NCI-H69 (cell line): ENCODE measurements around the gene MAP3K9.
"Not testable (repeated sequence)": the region's sequence is repeated elsewhere in the genome, so short reads cannot be mapped to it uniquely, and the experiment has no call there.

Experiments used
- DNase-seq: peaks from one replicate; lab custom pipeline; 2025; lab: John Stamatoyannopoulos, UW

The MAP3K9 gene

GRCh38 chr14:70724110-70724509 lies 85.2 kb downstream of the MAP3K9 start:
- no peak for DNase-seq

- no peak for DNase-seq
Observed at GRCh38 chr14:70723276-70723675, 86.0 kb downstream of the MAP3K9 start.

GRCh38 chr14:70722418-70722817 lies 86.9 kb downstream of the MAP3K9 start:
- DNase-seq = no peak

- no peak for DNase-seq
Observed at GRCh38 chr14:70721542-70721941, 87.8 kb downstream of the MAP3K9 start.

GRCh38 chr14:70718383-70719118 lies 90.8 kb downstream of the MAP3K9 start:
- no peak for DNase-seq

GRCh38 chr14:70716958-70717357 lies 92.4 kb downstream of the MAP3K9 start:
- peak; percentile 14 for DNase-seq

- no peak for DNase-seq
Observed at GRCh38 chr14:70716483-70716882, 92.8 kb downstream of the MAP3K9 start.

- peak; percentile 80 for DNase-seq
Observed at GRCh38 chr14:70714055-70714550, 95.2 kb downstream of the MAP3K9 start.

GRCh38 chr14:70713511-70713916 lies 95.8 kb downstream of the MAP3K9 start:
- peak; percentile 22 for DNase-seq

GRCh38 chr14:70713096-70713495 lies 96.2 kb downstream of the MAP3K9 start:
- DNase-seq = no peak

GRCh38 chr14:70711451-70711850 lies 97.9 kb downstream of the MAP3K9 start:
- DNase-seq = peak; percentile 34

GRCh38 chr14:70709726-70710382 lies 99.5 kb downstream of the MAP3K9 start:
- DNase-seq = peak; percentile 99

GRCh38 chr14:70708717-70709570 lies 100.4 kb downstream of the MAP3K9 start:
- peak; percentile 96 for DNase-seq

GRCh38 chr14:70707138-70708038 lies 101.9 kb downstream of the MAP3K9 start:
- DNase-seq = peak; percentile 81

GRCh38 chr14:70706177-70706576 lies 103.1 kb downstream of the MAP3K9 start:
- no peak for DNase-seq

- no peak for DNase-seq
Observed at GRCh38 chr14:70704960-70705359, 104.4 kb downstream of the MAP3K9 start.

GRCh38 chr14:70703621-70704168 lies 105.6 kb downstream of the MAP3K9 start:
- not testable (repeated sequence) for DNase-seq

- no peak for DNase-seq
Observed at GRCh38 chr14:70702161-70702560, 107.2 kb downstream of the MAP3K9 start.

GRCh38 chr14:70701610-70702009 lies 107.7 kb downstream of the MAP3K9 start:
- no peak for DNase-seq

- no peak for DNase-seq
Observed at GRCh38 chr14:70700955-70701585, 108.2 kb downstream of the MAP3K9 start.

GRCh38 chr14:70699646-70700045 lies 109.7 kb downstream of the MAP3K9 start:
- DNase-seq = no peak
